ENCODE results near the gene DPP8.
A peak's percentile ranks its signal among the peaks of the same experiment; 100 is the strongest.

Gene DPP8

GRCh38 chr15:65426216-65426853, 91.2 kb downstream of the DPP8 start:
- Histone ChIP-seq H3K9ac (no peak overlapping the region), H3K27me3 (peaks cover 32 to 39% (median 36%) of the 10 kb centered on the region in 11 experiments), H3K36me3 (no peaks in the 10 kb centered on the region), H3K4me1 (peaks cover 12 to 14% (median 13%) of the 10 kb centered on the region in 10 experiments), H3K4me3 (no peak overlapping the region), H4K20me1 (peaks cover 0 to 24% (median 4%) of the 10 kb centered on the region in 11 experiments; a peak in 7 of 22 replicates), H3K4me2 (no peak overlapping the region), H3K27ac (no peak overlapping the region), H3K9me3 (replicated peaks in 1 of 11) (no peaks in the 10 kb centered on the region)
- TF ChIP-seq Cebpa-rat (IDR thresholded peaks at IDR 0.05): no peak

- Histone ChIP-seq H3K27me3 (peaks cover 48 to 55% (median 51%) of the 10 kb centered on the region in 11 experiments), H3K4me3 (no peak overlapping the region), H3K36me3 (no peaks in the 10 kb centered on the region), H4K20me1 (peaks cover 0 to 29% (median 4%) of the 10 kb centered on the region in 11 experiments; a peak in 7 of 22 replicates), H3K9me3 (replicated peaks in 1 of 11) (no peaks in the 10 kb centered on the region), H3K4me1 (peaks cover 20 to 26% (median 23%) of the 10 kb centered on the region in 10 experiments), H3K4me2 (no peak overlapping the region), H3K9ac (no peak overlapping the region), H3K27ac (no peak overlapping the region)
- no peak for TF ChIP-seq Cebpa-rat (IDR thresholded peaks at IDR 0.05)
These were observed 92.8 kb downstream of the DPP8 start for GRCh38 chr15:65424683-65425082.

GRCh38 chr15:65423976-65424679, 93.4 kb downstream of the DPP8 start:
- H3K4me2 ChIP-seq: no peak overlapping the region
- peaks cover 0 to 29% (median 4%) of the 10 kb centered on the region in 11 experiments; a peak in 7 of 22 replicates for H4K20me1 ChIP-seq
- H3K9ac ChIP-seq: no peak overlapping the region
- H3K36me3 ChIP-seq: no peaks in the 10 kb centered on the region
- H3K9me3 ChIP-seq (replicated peaks in 1 of 11): no peaks in the 10 kb centered on the region
- H3K27ac ChIP-seq: no peak overlapping the region
- no peak for TF ChIP-seq Cebpa-rat (IDR thresholded peaks at IDR 0.05)
- peaks cover 53 to 59% (median 56%) of the 10 kb centered on the region in 11 experiments for H3K27me3 ChIP-seq
- peaks cover 20 to 26% (median 23%) of the 10 kb centered on the region in 10 experiments for H3K4me1 ChIP-seq
- no peak overlapping the region for H3K4me3 ChIP-seq

GRCh38 chr15:65423150-65423975, 94.1 kb downstream of the DPP8 start:
- Histone ChIP-seq H3K9ac (no peak overlapping the region), H3K27ac (no peak overlapping the region), H3K36me3 (no peaks in the 10 kb centered on the region), H3K4me2 (peak overlapping the region in 5 of 11 experiments; percentile 92 to 99 (median 97); a peak in 8 of 22 replicates), H3K9me3 (replicated peaks in 1 of 11) (no peaks in the 10 kb centered on the region), H3K27me3 (peaks cover 54 to 64% (median 59%) of the 10 kb centered on the region in 11 experiments), H4K20me1 (peaks cover 0 to 29% (median 4%) of the 10 kb centered on the region in 11 experiments; a peak in 7 of 22 replicates), H3K4me1 (peaks cover 20 to 26% (median 23%) of the 10 kb centered on the region in 10 experiments), H3K4me3 (peak overlapping the region in 5 of 10 experiments; percentile 55 to 67 (median 58); a peak in 6 of 20 replicates)
- no peak for TF ChIP-seq Cebpa-rat (IDR thresholded peaks at IDR 0.05)

DNA sequence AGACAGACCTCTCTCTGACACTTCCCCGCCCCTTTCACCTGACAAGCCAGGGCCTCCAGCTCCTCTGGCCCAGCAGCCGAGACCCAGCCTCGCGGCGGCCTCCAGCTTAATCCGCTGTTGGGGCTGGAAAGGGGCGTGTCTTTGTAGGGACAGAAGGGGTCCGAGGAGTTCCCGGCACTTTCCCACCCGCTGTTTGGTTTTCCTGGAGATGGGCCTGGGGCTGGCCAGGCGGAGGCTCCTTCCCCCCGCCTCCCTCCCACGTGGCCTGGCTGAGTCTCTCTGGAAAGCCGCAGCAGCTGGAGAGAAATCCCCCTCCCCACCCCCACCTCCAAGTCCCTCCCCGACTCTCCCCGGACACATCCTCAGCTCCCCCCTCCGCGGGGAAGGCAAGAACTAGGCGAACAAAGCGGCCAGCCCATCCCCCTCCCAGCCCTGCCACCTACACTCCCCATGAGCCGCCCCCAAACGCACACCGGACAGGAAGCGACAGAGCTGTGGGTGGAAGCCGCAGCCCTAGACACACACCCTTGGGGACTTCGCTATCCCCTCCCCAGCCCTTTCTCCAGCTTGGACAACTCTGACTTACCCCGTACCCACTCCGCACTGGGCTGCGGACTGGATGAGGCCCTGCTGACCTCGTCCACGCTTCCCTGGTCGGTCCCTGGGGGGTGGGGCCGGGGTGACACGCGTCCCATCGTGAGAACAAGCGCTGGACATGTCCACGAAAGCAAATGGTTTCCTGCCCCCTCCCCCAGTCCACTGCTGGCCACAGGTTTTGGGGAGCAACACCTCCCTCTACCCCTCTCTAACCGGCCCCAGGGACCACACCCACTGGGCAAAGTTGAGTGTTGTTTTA, 95.9 kb downstream of the DPP8 start:
- peaks cover 0 to 29% (median 4%) of the 10 kb centered on the region in 11 experiments; a peak in 7 of 22 replicates for H4K20me1 ChIP-seq
- H3K27me3 ChIP-seq: peaks cover 54 to 67% (median 59%) of the 10 kb centered on the region in 11 experiments
- peak overlapping the region; percentile 88 to 99 (median 95) for H3K4me2 ChIP-seq
- H3K27ac ChIP-seq: no peak overlapping the region; a peak in 1 of 22 replicates
- peak overlapping the region; percentile 45 to 67 (median 56) for H3K4me3 ChIP-seq
- peak overlapping the region in 9 of 11 experiments; percentile 24 to 70 (median 43); a peak in 14 of 22 replicates for H3K9ac ChIP-seq
- peaks cover 20 to 26% (median 23%) of the 10 kb centered on the region in 10 experiments for H3K4me1 ChIP-seq
- no peak for TF ChIP-seq Cebpa-rat (IDR thresholded peaks at IDR 0.05)
- no peaks in the 10 kb centered on the region for H3K36me3 ChIP-seq
- no peaks in the 10 kb centered on the region for H3K9me3 ChIP-seq (replicated peaks in 1 of 11)

- Histone ChIP-seq H3K4me1 (peaks cover 20 to 26% (median 23%) of the 10 kb centered on the region in 10 experiments), H3K4me2 (peak overlapping the region; percentile 88 to 99 (median 95))
These were observed 96.5 kb downstream of the DPP8 start for GRCh38 chr15:65420975-65421359.

DNA sequence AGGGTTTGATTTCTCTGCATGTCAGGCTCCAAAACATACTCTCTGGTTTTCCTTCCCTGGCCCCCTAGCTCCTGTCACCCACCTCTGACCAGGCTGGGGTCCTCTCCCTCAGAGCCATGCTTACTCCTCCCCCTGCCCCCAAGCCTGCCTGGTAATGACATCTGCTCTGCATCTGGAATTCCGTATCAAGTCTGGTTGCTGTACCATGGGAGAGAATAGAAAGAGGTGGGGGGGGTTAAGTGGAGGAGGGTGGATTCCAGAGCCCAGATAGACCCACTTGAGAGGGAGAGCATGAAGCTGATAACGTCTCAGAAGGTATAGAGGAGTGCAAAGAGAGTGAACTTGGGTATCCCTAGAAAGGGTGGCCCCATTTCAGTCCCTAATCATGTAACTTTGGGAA, 98.9 kb downstream of the DPP8 start:
- Histone ChIP-seq H3K9me3 (replicated peaks in 1 of 11) (no peaks in the 10 kb centered on the region), H3K4me2 (no peak overlapping the region), H3K4me1 (peaks cover 20 to 26% (median 23%) of the 10 kb centered on the region in 10 experiments), H3K36me3 (no peaks in the 10 kb centered on the region), H3K27ac (no peak overlapping the region), H3K27me3 (peaks cover 43 to 55% (median 44%) of the 10 kb centered on the region in 11 experiments), H3K4me3 (no peak overlapping the region), H4K20me1 (peaks cover 0 to 20% (median 4%) of the 10 kb centered on the region in 11 experiments; a peak in 7 of 22 replicates), H3K9ac (no peak overlapping the region)
- no peak for TF ChIP-seq Cebpa-rat (IDR thresholded peaks at IDR 0.05)

More at GRCh38 chr15:65420975-65421359, 96.5 kb downstream of the DPP8 start:
- Histone ChIP-seq H3K9me3 (replicated peaks in 1 of 11) (no peaks in the 10 kb centered on the region), H3K36me3 (no peaks in the 10 kb centered on the region), H3K9ac (peak overlapping the region in 9 of 11 experiments; percentile 5 to 70 (median 43); a peak in 11 of 22 replicates), H3K4me3 (peak overlapping the region; percentile 45 to 67 (median 56)), H3K27ac (no peak overlapping the region; a peak in 1 of 22 replicates), H4K20me1 (peaks cover 0 to 29% (median 4%) of the 10 kb centered on the region in 11 experiments; a peak in 7 of 22 replicates), H3K27me3 (peaks cover 54 to 67% (median 59%) of the 10 kb centered on the region in 11 experiments)
- no peak for TF ChIP-seq Cebpa-rat (IDR thresholded peaks at IDR 0.05)

All from BLaER1 treated with 17β-estradiol and CSF1 and Interleukin-3, amounts not matched to agents 10 nM and 100 nM (cell line).